ENCODE results near the gene GARIN5B. TPM values are rescaled to one million over a fixed set of nuclear protein-coding genes. Genes with fewer than 3 reads are reported as not detected.
"Not testable (repeated sequence)": the region's sequence is repeated elsewhere in the genome, so short reads cannot be mapped to it uniquely, and the experiment has no call there.

Gene GARIN5B
- total RNA-seq, 1 donor from 2014 or later = not detected

GRCh38 chr19:55336101-55336500 lies 27.0 kb downstream of the GARIN5B start:
- Mint-ChIP-seq H3K27me3 (ENCODE audit: low read depth) (no peaks in the 10 kb centered on the region), H3K9me3 (ENCODE audit: low read depth) (no peaks in the 10 kb centered on the region), H3K4me1 (ENCODE audit: low read depth) (peaks cover 19% of the 10 kb centered on the region), H3K36me3 (ENCODE audit: low read depth) (no peaks in the 10 kb centered on the region), H3K4me3 (ENCODE audit: unreplicated experiment) (no peak overlapping the region), H3K27ac (ENCODE audit: unreplicated experiment) (no peak overlapping the region)
- no peak for DNase-seq (ENCODE audit: low spot score)
- TF ChIP-seq CTCF (IDR thresholded peaks at IDR 0.05) = no peak

GRCh38 chr19:55333870-55334269 lies 29.2 kb downstream of the GARIN5B start:
- no peak overlapping the region for H3K4me3 Mint-ChIP-seq (ENCODE audit: unreplicated experiment)
- no peak for DNase-seq (ENCODE audit: low spot score)
- no peak overlapping the region for H3K27ac Mint-ChIP-seq (ENCODE audit: unreplicated experiment)
- H3K9me3 Mint-ChIP-seq (ENCODE audit: low read depth) = no peaks in the 10 kb centered on the region
- no peaks in the 10 kb centered on the region for H3K27me3 Mint-ChIP-seq (ENCODE audit: low read depth)
- no peaks in the 10 kb centered on the region for H3K36me3 Mint-ChIP-seq (ENCODE audit: low read depth)
- H3K4me1 Mint-ChIP-seq (ENCODE audit: low read depth) = peaks cover 4% of the 10 kb centered on the region
- TF ChIP-seq CTCF (IDR thresholded peaks at IDR 0.05) = no peak

GRCh38 chr19:55329791-55330190 lies 33.3 kb downstream of the GARIN5B start:
- not testable (repeated sequence) for H3K9me3 Mint-ChIP-seq (ENCODE audit: low read depth); H3K4me1 Mint-ChIP-seq (ENCODE audit: low read depth); H3K4me3 Mint-ChIP-seq (ENCODE audit: unreplicated experiment); H3K36me3 Mint-ChIP-seq (ENCODE audit: low read depth); DNase-seq (ENCODE audit: low spot score); H3K27ac Mint-ChIP-seq (ENCODE audit: unreplicated experiment); H3K27me3 Mint-ChIP-seq (ENCODE audit: low read depth)

GRCh38 chr19:55328774-55329318 lies 34.2 kb downstream of the GARIN5B start:
- H3K36me3 Mint-ChIP-seq (ENCODE audit: low read depth); H3K9me3 Mint-ChIP-seq (ENCODE audit: low read depth); H3K4me3 Mint-ChIP-seq (ENCODE audit: unreplicated experiment); H3K27me3 Mint-ChIP-seq (ENCODE audit: low read depth); DNase-seq (ENCODE audit: low spot score); H3K4me1 Mint-ChIP-seq (ENCODE audit: low read depth); H3K27ac Mint-ChIP-seq (ENCODE audit: unreplicated experiment): not testable (repeated sequence)

GRCh38 chr19:55325172-55325571 lies 37.9 kb downstream of the GARIN5B start, which contains the start of gene TMEM150B:
Gene TMEM150B, minus strand, starts transcription at chr19:55325341. Its CDS starts 4,305 bp downstream, at chr19:55321036.
- peaks cover 9% of the 10 kb centered on the region for H3K4me1 Mint-ChIP-seq (ENCODE audit: low read depth)
- H3K27ac Mint-ChIP-seq (ENCODE audit: unreplicated experiment) = no peak within 1 kb of the TSS
- no peaks in the 10 kb centered on the region for H3K36me3 Mint-ChIP-seq (ENCODE audit: low read depth)
- H3K9me3 Mint-ChIP-seq (ENCODE audit: low read depth) = no peaks in the 10 kb centered on the region
- no peak within 1 kb of the TSS for H3K4me3 Mint-ChIP-seq (ENCODE audit: unreplicated experiment)
- H3K27me3 Mint-ChIP-seq (ENCODE audit: low read depth) = peaks cover 8% of the 10 kb centered on the region
- no peak for DNase-seq (ENCODE audit: low spot score)
- TF ChIP-seq CTCF (IDR thresholded peaks at IDR 0.05) = no peak

- no peak for DNase-seq (ENCODE audit: low spot score)
Observed at GRCh38 chr19:55324662-55325061, 38.4 kb downstream of the GARIN5B start.

More at GRCh38 chr19:55324662-55325061, 38.4 kb downstream of the GARIN5B start:
- H3K27ac Mint-ChIP-seq (ENCODE audit: unreplicated experiment) = no peak overlapping the region
- TF ChIP-seq CTCF (IDR thresholded peaks at IDR 0.05) = no peak
- H3K9me3 Mint-ChIP-seq (ENCODE audit: low read depth) = no peaks in the 10 kb centered on the region
- peaks cover 14% of the 10 kb centered on the region for H3K4me1 Mint-ChIP-seq (ENCODE audit: low read depth)
- H3K36me3 Mint-ChIP-seq (ENCODE audit: low read depth) = no peaks in the 10 kb centered on the region
- H3K4me3 Mint-ChIP-seq (ENCODE audit: unreplicated experiment) = no peak overlapping the region
- peaks cover 8% of the 10 kb centered on the region for H3K27me3 Mint-ChIP-seq (ENCODE audit: low read depth)

Data from chondrocyte (in vitro differentiated cells).